ENCODE data around the gene PREX1.

The PREX1 gene

DNA sequence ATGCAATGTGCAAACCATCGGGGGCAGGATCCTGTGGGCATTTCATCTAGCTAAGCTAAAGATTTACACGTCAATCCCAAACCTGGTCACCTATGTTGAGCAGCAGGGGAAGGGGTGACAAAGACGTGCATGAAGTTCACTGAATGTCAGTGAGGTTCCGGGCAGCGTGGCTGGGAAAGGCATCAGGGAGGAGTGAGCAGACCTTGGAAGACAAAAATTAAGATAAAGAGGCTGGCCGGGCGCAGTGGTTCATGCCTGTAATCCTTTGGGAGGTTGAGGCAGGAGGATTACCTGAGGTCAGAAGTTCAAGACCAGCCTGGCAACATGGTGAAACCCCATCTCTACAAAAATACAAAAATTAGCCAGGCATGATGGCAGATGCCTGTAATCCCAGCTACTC is 126.1 kb downstream of the PREX1 start:
- ATAC-seq (ENCODE audit: low read depth): no peak
- Histone ChIP-seq H3K4me1 (ENCODE audit: insufficient read depth, poor library complexity, severe bottlenecking) (peaks cover 10% of the 10 kb centered on the region), H3K9me3 (ENCODE audit: severe bottlenecking) (no peaks in the 10 kb centered on the region)

DNA sequence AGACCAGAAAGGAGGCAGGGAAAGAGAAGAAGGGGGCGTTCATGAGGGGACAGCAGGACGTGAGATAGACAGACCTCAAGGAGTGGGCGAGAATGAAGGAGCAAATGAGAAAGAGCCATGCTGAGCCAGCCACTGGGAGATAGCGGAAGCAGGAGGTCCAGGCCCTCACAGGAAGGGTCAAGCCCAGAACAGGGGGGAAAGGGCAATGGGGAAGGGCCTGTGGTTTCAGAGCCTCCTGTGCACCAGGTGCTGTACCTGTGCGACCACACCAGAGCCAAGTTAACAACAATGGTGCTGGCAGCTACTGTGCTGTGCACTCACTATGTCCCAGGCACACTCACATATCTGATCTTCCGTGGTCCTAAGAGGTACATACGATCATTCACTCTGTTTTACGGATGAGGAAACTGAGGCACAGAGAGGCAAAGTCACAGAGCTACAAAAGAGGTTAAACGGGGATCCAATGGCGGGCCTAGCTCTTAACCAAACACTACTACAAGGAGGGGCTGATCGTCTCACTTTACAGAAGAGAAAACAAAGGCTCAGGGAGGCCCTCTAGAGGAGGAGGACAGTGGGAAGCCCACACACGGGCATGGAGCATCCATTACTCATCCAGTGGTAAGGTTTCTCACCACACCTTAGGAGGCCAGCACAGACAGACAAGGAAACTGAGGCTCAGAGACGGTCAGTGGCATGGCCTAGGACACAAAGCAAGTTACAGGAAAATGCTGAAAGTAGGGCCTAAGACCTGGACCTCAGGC is 129.1 kb downstream of the PREX1 start:
- H3K27ac ChIP-seq (ENCODE audit: poor library complexity, severe bottlenecking): peak overlapping the region; percentile 2
- H3K36me3 ChIP-seq (ENCODE audit: low read depth): no peaks in the 10 kb centered on the region
- no peak overlapping the region for H3K4me3 ChIP-seq (ENCODE audit: severe bottlenecking)

More for the DNA sequence above, 126.1 kb downstream of the PREX1 start:
- H3K27me3 ChIP-seq (ENCODE audit: insufficient read depth, poor library complexity, severe bottlenecking): no peaks in the 10 kb centered on the region
- no peak overlapping the region for H3K4me3 ChIP-seq (ENCODE audit: severe bottlenecking)
- no peak overlapping the region for H3K27ac ChIP-seq (ENCODE audit: poor library complexity, severe bottlenecking)
- DNase-seq (ENCODE audit: low spot score): no peak
- TF ChIP-seq, protein P1, sequence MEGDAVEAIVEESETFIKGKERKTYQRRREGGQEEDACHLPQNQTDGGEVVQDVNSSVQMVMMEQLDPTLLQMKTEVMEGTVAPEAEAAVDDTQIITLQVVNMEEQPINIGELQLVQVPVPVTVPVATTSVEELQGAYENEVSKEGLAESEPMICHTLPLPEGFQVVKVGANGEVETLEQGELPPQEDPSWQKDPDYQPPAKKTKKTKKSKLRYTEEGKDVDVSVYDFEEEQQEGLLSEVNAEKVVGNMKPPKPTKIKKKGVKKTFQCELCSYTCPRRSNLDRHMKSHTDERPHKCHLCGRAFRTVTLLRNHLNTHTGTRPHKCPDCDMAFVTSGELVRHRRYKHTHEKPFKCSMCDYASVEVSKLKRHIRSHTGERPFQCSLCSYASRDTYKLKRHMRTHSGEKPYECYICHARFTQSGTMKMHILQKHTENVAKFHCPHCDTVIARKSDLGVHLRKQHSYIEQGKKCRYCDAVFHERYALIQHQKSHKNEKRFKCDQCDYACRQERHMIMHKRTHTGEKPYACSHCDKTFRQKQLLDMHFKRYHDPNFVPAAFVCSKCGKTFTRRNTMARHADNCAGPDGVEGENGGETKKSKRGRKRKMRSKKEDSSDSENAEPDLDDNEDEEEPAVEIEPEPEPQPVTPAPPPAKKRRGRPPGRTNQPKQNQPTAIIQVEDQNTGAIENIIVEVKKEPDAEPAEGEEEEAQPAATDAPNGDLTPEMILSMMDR (IDR thresholded peaks at IDR 0.05; ENCODE audit: poor library complexity, severe bottlenecking): no peak
- H3K36me3 ChIP-seq (ENCODE audit: low read depth): no peaks in the 10 kb centered on the region

DNA sequence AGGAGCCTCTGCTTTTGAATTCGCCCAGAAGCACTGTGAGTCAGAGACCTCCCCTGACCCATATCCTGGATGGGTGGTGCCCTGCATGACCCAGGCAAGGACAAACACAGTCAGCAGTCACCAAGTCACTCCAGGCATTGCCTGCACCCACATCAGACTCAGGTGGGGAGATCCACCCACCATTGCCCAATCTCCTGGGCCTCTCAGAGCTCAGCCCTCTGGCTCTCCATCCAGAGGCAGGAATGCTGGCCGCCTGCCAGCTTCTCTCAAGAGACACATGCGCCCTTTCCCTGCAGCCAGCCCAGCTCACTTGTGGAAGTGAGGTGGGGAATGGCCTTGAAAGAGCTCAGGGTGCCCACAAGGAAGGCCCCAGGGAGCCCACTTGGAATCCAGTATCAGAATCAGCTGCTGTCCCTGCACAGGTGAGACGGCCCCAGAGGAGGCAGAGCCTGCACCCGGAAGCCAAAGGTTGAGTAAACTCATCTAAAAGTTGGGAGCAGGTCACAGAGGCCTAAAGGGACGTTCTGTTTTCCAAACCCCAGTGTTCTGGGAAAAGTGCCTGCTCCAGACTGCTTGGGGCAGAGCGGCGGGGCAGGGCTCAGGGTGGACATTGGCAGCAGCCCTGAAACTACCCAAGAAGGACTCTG is 129.8 kb downstream of the PREX1 start:
- H3K9me3 ChIP-seq (ENCODE audit: severe bottlenecking): no peaks in the 10 kb centered on the region
- H3K4me3 ChIP-seq (ENCODE audit: severe bottlenecking): no peak overlapping the region
- TF ChIP-seq, protein P1 (IDR thresholded peaks at IDR 0.05; ENCODE audit: poor library complexity, severe bottlenecking): no peak
- ATAC-seq (ENCODE audit: low read depth) (peak; percentile 95), DNase-seq (ENCODE audit: low spot score) (peak; percentile 100)
- peaks cover 10% of the 10 kb centered on the region for H3K4me1 ChIP-seq (ENCODE audit: insufficient read depth, poor library complexity, severe bottlenecking)
- H3K27ac ChIP-seq (ENCODE audit: poor library complexity, severe bottlenecking): peak overlapping the region; percentile 2
- no peaks in the 10 kb centered on the region for H3K36me3 ChIP-seq (ENCODE audit: low read depth)
- no peaks in the 10 kb centered on the region for H3K27me3 ChIP-seq (ENCODE audit: insufficient read depth, poor library complexity, severe bottlenecking)

More for the DNA sequence above, 129.1 kb downstream of the PREX1 start:
- Histone ChIP-seq H3K4me1 (ENCODE audit: insufficient read depth, poor library complexity, severe bottlenecking) (peaks cover 10% of the 10 kb centered on the region), H3K27me3 (ENCODE audit: insufficient read depth, poor library complexity, severe bottlenecking) (no peaks in the 10 kb centered on the region), H3K9me3 (ENCODE audit: severe bottlenecking) (no peaks in the 10 kb centered on the region)
- DNase-seq (ENCODE audit: low spot score) (peak; percentile 60), ATAC-seq (ENCODE audit: low read depth) (no peak)
- TF ChIP-seq, protein P1 (IDR thresholded peaks at IDR 0.05; ENCODE audit: poor library complexity, severe bottlenecking): no peak

DNA sequence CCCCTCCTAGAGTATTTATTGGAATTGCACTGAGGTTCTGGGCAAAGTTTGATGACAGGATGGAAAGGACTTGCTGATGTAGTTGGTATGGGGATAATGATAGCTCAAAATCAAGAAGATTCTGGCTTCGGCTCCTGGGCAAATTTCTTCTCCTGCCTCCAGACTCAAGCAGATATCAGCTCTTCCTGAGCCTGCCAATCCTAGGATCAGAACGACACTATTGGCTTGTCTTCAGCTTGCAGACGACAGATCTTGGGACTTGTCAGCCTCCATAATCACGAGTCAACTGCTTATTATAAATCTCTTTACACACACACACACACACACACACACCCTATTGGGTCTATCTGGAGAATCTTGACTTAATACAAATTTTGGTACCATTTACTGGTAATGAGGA is 131.1 kb downstream of the PREX1 start:
- ATAC-seq (ENCODE audit: low read depth) (no peak), DNase-seq (ENCODE audit: low spot score) (no peak)
- TF ChIP-seq, protein P1 (IDR thresholded peaks at IDR 0.05; ENCODE audit: poor library complexity, severe bottlenecking): no peak
- Histone ChIP-seq H3K27ac (ENCODE audit: poor library complexity, severe bottlenecking) (no peak overlapping the region), H3K4me1 (ENCODE audit: insufficient read depth, poor library complexity, severe bottlenecking) (peaks cover 10% of the 10 kb centered on the region), H3K27me3 (ENCODE audit: insufficient read depth, poor library complexity, severe bottlenecking) (no peaks in the 10 kb centered on the region), H3K36me3 (ENCODE audit: low read depth) (no peaks in the 10 kb centered on the region), H3K4me3 (ENCODE audit: severe bottlenecking) (no peak overlapping the region), H3K9me3 (ENCODE audit: severe bottlenecking) (no peaks in the 10 kb centered on the region)

DNA sequence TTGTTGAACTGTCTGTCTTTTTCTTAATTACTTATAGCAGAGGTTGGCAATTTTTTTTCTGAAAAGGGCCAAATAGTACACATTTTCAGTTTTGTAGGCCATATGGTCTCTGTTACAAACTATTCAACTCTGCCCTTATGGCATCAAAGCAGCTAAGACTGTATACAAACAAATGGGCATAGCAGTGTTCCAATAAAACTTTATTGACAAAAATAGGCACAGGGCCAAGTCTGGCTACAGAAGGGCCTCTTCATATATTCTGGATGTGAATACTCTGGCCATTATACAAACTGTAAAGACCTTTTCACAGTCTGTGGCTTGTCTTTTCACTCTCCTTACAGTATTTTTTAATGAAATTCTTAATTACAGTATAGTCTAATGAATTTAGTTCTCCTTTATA is 132.1 kb downstream of the PREX1 start:
- Histone ChIP-seq H3K4me1 (ENCODE audit: insufficient read depth, poor library complexity, severe bottlenecking) (peaks cover 10% of the 10 kb centered on the region), H3K27me3 (ENCODE audit: insufficient read depth, poor library complexity, severe bottlenecking) (no peaks in the 10 kb centered on the region), H3K9me3 (ENCODE audit: severe bottlenecking) (no peaks in the 10 kb centered on the region), H3K36me3 (ENCODE audit: low read depth) (no peaks in the 10 kb centered on the region), H3K4me3 (ENCODE audit: severe bottlenecking) (no peak overlapping the region), H3K27ac (ENCODE audit: poor library complexity, severe bottlenecking) (no peak overlapping the region)
- DNase-seq (ENCODE audit: low spot score) (no peak), ATAC-seq (ENCODE audit: low read depth) (no peak)
- TF ChIP-seq, protein P1 (IDR thresholded peaks at IDR 0.05; ENCODE audit: poor library complexity, severe bottlenecking): no peak
